GM21447 (cell line): Measurements from ENCODE around the gene SPX.

Source experiments
- ATAC-seq: cut with Tn5 transposase; IDR thresholded peaks from one replicate; pipeline ENCODE4 v1.9.1; 2021; ENCODE audit not compliant: unreplicated experiment

Gene SPX

GRCh38 chr12:21576431-21576830 lies 50.3 kb downstream of the SPX start:
- ATAC-seq, result no peak

DNA sequence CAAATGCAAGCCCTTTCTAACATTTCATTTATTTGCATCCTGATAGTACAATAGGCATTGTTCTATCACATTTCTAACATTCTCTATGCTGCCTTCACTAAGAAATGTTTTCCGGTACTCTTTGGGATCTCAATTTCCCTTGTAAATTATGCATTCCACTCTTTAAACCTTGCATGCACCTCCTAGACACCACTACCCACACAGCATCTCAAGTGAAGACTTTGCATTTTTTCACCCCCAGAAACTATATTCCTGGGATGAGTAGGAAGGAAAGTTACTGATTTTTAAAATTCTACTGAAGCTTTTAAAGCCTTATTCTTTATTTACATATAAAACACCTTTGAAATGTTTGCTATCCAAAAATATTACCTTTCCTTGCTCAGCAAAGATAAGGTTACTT lies 51.4 kb downstream of the SPX start:
- ATAC-seq, result no peak

GRCh38 chr12:21580748-21581516 lies 54.8 kb downstream of the SPX start:
- ATAC-seq, result no peak
